Prostate gland (tissue), 2 donors: Measurements from ENCODE around the gene MAGI2. TPM values are rescaled to one million over a fixed set of nuclear protein-coding genes. Genes with fewer than 3 reads are reported as not detected.

Experiments used
- DNase-seq: peaks from one replicate; pipeline ENCODE4 v3.0.0-alpha.2; 2019; ENCODE audit warnings: low spot score
- H3K27ac ChIP-seq, 2 donors: fragments of 200-600 bp; sonication (generic); 2 replicates each; pipeline ENCODE4 v1.5.1; 2017 to 2019
- H3K27me3 ChIP-seq: fragments of 200-600 bp; sonication (generic); replicated peaks from 2 replicates; pipeline ENCODE4 v1.5.1; 2019; ENCODE audit not compliant: insufficient read depth
- H3K36me3 ChIP-seq, 2 donors: fragments of 200-600 bp; sonication (generic); 1 replicate in 1 of 2; 2 replicates in 1 of 2; pipeline versions ENCODE4 v1.5.1 to v1.8.1; 2017 to 2019
- H3K4me1 ChIP-seq: fragments of 200-600 bp; sonication (generic); replicated peaks from 2 replicates; pipeline ENCODE4 v1.5.1; 2019
- H3K4me3 ChIP-seq, 2 donors: fragments of 200-600 bp; sonication (generic); 2 replicates each; pipeline ENCODE4 v1.5.1; 2017 to 2019
- H3K9me3 ChIP-seq: fragments of 200-600 bp; sonication (generic); 2 replicates; pipeline ENCODE4 v1.5.1; 2017
- CTCF ChIP-seq, 4 experiments: fragments of 200-600 bp in 2 of 4; fragments of 450-650 bp in 2 of 4; sonication (generic) in 2 of 4; IDR thresholded peaks; 1 replicate in 3 of 4; 2 replicates in 1 of 4; pipeline ENCODE4 v1.5.1; 2016 to 2019; ENCODE audit warnings: antibody characterized with exemption in 4 of 4, mild to moderate bottlenecking in 2 of 4, moderate library complexity in 2 of 4
- POLR2A ChIP-seq: fragments of 450-650 bp; IDR thresholded peaks from one replicate; pipeline ENCODE4 v1.6.1; 2016; ENCODE audit warnings: antibody characterized with exemption, mild to moderate bottlenecking
- POLR2AphosphoS5 ChIP-seq: sonication (generic); formaldehyde crosslinking; IDR thresholded peaks from one replicate; pipeline ENCODE4 v1.6.1; 2017; ENCODE audit warnings: antibody characterized with exemption
- WGBS: methylation state at CpG from one replicate; pipeline ENCODE4 v1.1.5; 2018; 5-methylcytosine and 5-hydroxymethylcytosine counted together
- intact Hi-C: fragments of 100-400 bp; cut with DNase I; formaldehyde crosslinking; loops from one replicate; pipeline ENCODE4 v1.14.2; 2022
- total RNA-seq, 2 donors: library from RNA; depleted of rRNA; stranded (reverse); fragments of >200 nt; gene quantifications; one replicate each; pipeline ENCODE4 v1.1.0, GENCODE V29; 2016

MAGI2 gene
- total RNA-seq, 2 donors from 2014 or later = 27.1 to 31.3 TPM

- TF ChIP-seq POLR2AphosphoS5 (peak; percentile 45), CTCF (IDR thresholded peaks at IDR 0.05) (no peak)
- Histone ChIP-seq H3K27ac (peak overlapping the region in 1 of 2 donors; percentile 3), H3K27me3 (no peaks in the 10 kb centered on the region), H3K4me3 (no peak overlapping the region), H3K4me1 (no peaks in the 10 kb centered on the region), H3K9me3 (no peaks in the 10 kb centered on the region), H3K36me3 (no peaks in the 10 kb centered on the region)
- intact Hi-C loops = no loop called here
- WGBS = 82% methylated on average over 2 of the region's 2 CpGs
- DNase-seq = no peak
These were observed 974.1 kb downstream of the MAGI2 start for GRCh38 chr7:78479348-78479747.

GRCh38 chr7:78476851-78477405 lies 976.5 kb downstream of the MAGI2 start:
- Histone ChIP-seq H3K27ac (no peak overlapping the region), H3K27me3 (no peaks in the 10 kb centered on the region), H3K4me3 (no peak overlapping the region), H3K9me3 (no peaks in the 10 kb centered on the region), H3K4me1 (no peaks in the 10 kb centered on the region), H3K36me3 (no peaks in the 10 kb centered on the region)
- TF ChIP-seq CTCF (IDR thresholded peaks at IDR 0.05) = no peak
- TF ChIP-seq POLR2AphosphoS5 = no peak
- TF ChIP-seq POLR2A = no peak
- intact Hi-C loops = no loop called here
- DNase-seq = no peak
- 60% methylated on average over 2 of the region's 2 CpGs for WGBS

- no peaks in the 10 kb centered on the region for H3K9me3 ChIP-seq
- no peak for DNase-seq
- intact Hi-C loops = no loop called here
- H3K36me3 ChIP-seq = no peaks in the 10 kb centered on the region
- H3K27me3 ChIP-seq = no peaks in the 10 kb centered on the region
- WGBS = 41% methylated on average over 5 of the region's 5 CpGs
- H3K4me1 ChIP-seq = no peaks in the 10 kb centered on the region
- no peak overlapping the region for H3K4me3 ChIP-seq
- no peak for TF ChIP-seq CTCF (IDR thresholded peaks at IDR 0.05)
- TF ChIP-seq POLR2A = no peak
- TF ChIP-seq POLR2AphosphoS5 = no peak
- no peak overlapping the region for H3K27ac ChIP-seq
These were observed 979.7 kb downstream of the MAGI2 start for GRCh38 chr7:78473571-78474301.

GRCh38 chr7:78473021-78473420 lies 980.4 kb downstream of the MAGI2 start:
- Histone ChIP-seq H3K27me3 (no peaks in the 10 kb centered on the region), H3K36me3 (no peaks in the 10 kb centered on the region), H3K4me3 (no peak overlapping the region), H3K27ac (no peak overlapping the region), H3K9me3 (no peaks in the 10 kb centered on the region), H3K4me1 (no peaks in the 10 kb centered on the region)
- TF ChIP-seq POLR2AphosphoS5 = no peak
- TF ChIP-seq CTCF (IDR thresholded peaks at IDR 0.05) = no peak
- TF ChIP-seq POLR2A = no peak
- intact Hi-C loops = no loop called here
- no peak for DNase-seq
- WGBS = 32% methylated on average over 1 of the region's 1 CpG

GRCh38 chr7:78472519-78472918 lies 980.9 kb downstream of the MAGI2 start:
- H3K36me3 ChIP-seq = no peaks in the 10 kb centered on the region
- intact Hi-C loops = no loop called here
- TF ChIP-seq POLR2A = no peak
- no peak for TF ChIP-seq CTCF (IDR thresholded peaks at IDR 0.05)
- TF ChIP-seq POLR2AphosphoS5 = no peak

More at GRCh38 chr7:78472519-78472918, 980.9 kb downstream of the MAGI2 start:
- no peak overlapping the region for H3K4me3 ChIP-seq
- H3K27ac ChIP-seq = no peak overlapping the region
- H3K4me1 ChIP-seq = no peaks in the 10 kb centered on the region
- no peaks in the 10 kb centered on the region for H3K9me3 ChIP-seq
- DNase-seq = no peak
- no peaks in the 10 kb centered on the region for H3K27me3 ChIP-seq
